GM19463 (cell line): ENCODE measurements around the gene RNU6-1.

Experiments
- ATAC-seq: cut with Tn5 transposase; IDR thresholded peaks from one replicate; pipeline ENCODE4 v1.9.1; 2021; ENCODE audit warnings: mild to moderate bottlenecking, moderate library complexity; ENCODE audit not compliant: unreplicated experiment

The RNU6-1 gene

GRCh38 chr15:67859331-67859946, 19.6 kb upstream of the RNU6-1 start:
- ATAC-seq, result no peak

- ATAC-seq, result no peak
Observed at GRCh38 chr15:67857220-67857619, 17.4 kb upstream of the RNU6-1 start.

- ATAC-seq, result no peak
Observed at GRCh38 chr15:67855842-67856241, 16.0 kb upstream of the RNU6-1 start.

GRCh38 chr15:67854358-67854757, 14.5 kb upstream of the RNU6-1 start:
- no peak for ATAC-seq

GRCh38 chr15:67853454-67853853, 13.6 kb upstream of the RNU6-1 start:
- no peak for ATAC-seq

GRCh38 chr15:67852418-67852817, 12.6 kb upstream of the RNU6-1 start:
- no peak for ATAC-seq

GRCh38 chr15:67850994-67851571, 11.2 kb upstream of the RNU6-1 start:
- ATAC-seq, result no peak

GRCh38 chr15:67850336-67850735, 10.5 kb upstream of the RNU6-1 start:
- ATAC-seq, result no peak

GRCh38 chr15:67849538-67849937, 9.7 kb upstream of the RNU6-1 start:
- ATAC-seq, result no peak

- ATAC-seq, result no peak
Observed at GRCh38 chr15:67845974-67846373, 6.1 kb upstream of the RNU6-1 start.

- no peak for ATAC-seq
Observed at GRCh38 chr15:67843571-67844387, 3.9 kb upstream of the RNU6-1 start.

GRCh38 chr15:67843092-67843501, 3.3 kb upstream of the RNU6-1 start:
- no peak for ATAC-seq

GRCh38 chr15:67841513-67841762, 1.6 kb upstream of the RNU6-1 start:
- no peak for ATAC-seq

GRCh38 chr15:67840749-67841512, 1.1 kb upstream of the RNU6-1 start:
- ATAC-seq, result no peak

- peak; percentile 8 for ATAC-seq
Observed at GRCh38 chr15:67839499-67839928, 331 bp downstream of the RNU6-1 start.

- ATAC-seq, result no peak
Observed at GRCh38 chr15:67838789-67839332, 984 bp downstream of the RNU6-1 start.

GRCh38 chr15:67836955-67837354, 2.9 kb downstream of the RNU6-1 start:
- no peak for ATAC-seq

GRCh38 chr15:67836477-67836876, 3.4 kb downstream of the RNU6-1 start:
- no peak for ATAC-seq

- no peak for ATAC-seq
Observed at GRCh38 chr15:67836134-67836455, 3.8 kb downstream of the RNU6-1 start.

- ATAC-seq, result no peak
Observed at GRCh38 chr15:67835297-67836133, 4.3 kb downstream of the RNU6-1 start.
